Breast epithelium (tissue), 3 donors: ENCODE data around the gene XRCC6.

Source experiments
- CTCF ChIP-seq, 3 donors: fragments of 450-650 bp; IDR thresholded peaks; one replicate each; pipeline ENCODE4 v1.5.1; 2016 to 2017; ENCODE audit warnings: antibody characterized with exemption in 3 of 3, mild to moderate bottlenecking in 3 of 3, moderate library complexity in 3 of 3
- POLR2A ChIP-seq: fragments of 450-650 bp; IDR thresholded peaks from one replicate; pipeline ENCODE4 v1.6.1; 2016; ENCODE audit warnings: antibody characterized with exemption, mild to moderate bottlenecking, moderate library complexity
- POLR2AphosphoS5 ChIP-seq, 3 donors: sonication (generic); formaldehyde crosslinking; IDR thresholded peaks; one replicate each; pipeline ENCODE4 v1.6.1; 2017; ENCODE audit warnings: antibody characterized with exemption in 3 of 3

GRCh38 chr22:41582694-41583093 lies 38.4 kb upstream of the XRCC6 start:
- TF ChIP-seq CTCF (IDR thresholded peaks at IDR 0.05): no peak
- TF ChIP-seq POLR2A: no peak
- TF ChIP-seq POLR2AphosphoS5 (IDR thresholded peaks at IDR 0.05): no peak
